Liver (tissue), 9 donors: Measurements from ENCODE around the gene MAD2L1BP. TPM values are rescaled to one million over a fixed set of nuclear protein-coding genes. Genes with fewer than 3 reads are reported as not detected.
"Not testable (repeated sequence)": the region's sequence is repeated elsewhere in the genome, so short reads cannot be mapped to it uniquely, and the experiment has no call there.

Source experiments
- DNase-seq: peaks from one replicate; pipeline ENCODE4 v3.0.0-alpha.2; 2017; ENCODE audit warnings: low spot score
- H3K27ac ChIP-seq, 2 donors: one replicate each; pipeline ENCODE4 v1.7.0; 2013; ENCODE audit warnings: inconsistent platforms in 2 of 2, low read length in 2 of 2, control low read depth in 1 of 2, low read depth in 1 of 2, mild to moderate bottlenecking in 1 of 2
- H3K27me3 ChIP-seq, 4 donors: one replicate each; pipeline versions ENCODE4 v1.6.1 to v1.7.0; 2013; ENCODE audit warnings: low read length in 3 of 4, inconsistent platforms in 1 of 4, mild to moderate bottlenecking in 1 of 4, moderate library complexity in 1 of 4; ENCODE audit not compliant: control insufficient read depth in 4 of 4, insufficient read depth in 4 of 4
- H3K36me3 ChIP-seq, 4 donors: one replicate each; pipeline versions ENCODE4 v1.6.1 to v1.7.0; 2013; ENCODE audit warnings: low read length in 3 of 4, mild to moderate bottlenecking in 3 of 4, low read depth in 1 of 4, moderate library complexity in 1 of 4; ENCODE audit not compliant: control insufficient read depth in 4 of 4, insufficient read depth in 3 of 4
- H3K4me1 ChIP-seq, 4 donors: one replicate each; pipeline versions ENCODE4 v1.6.1 to v1.7.0; 2013; ENCODE audit warnings: low read length in 3 of 4, mild to moderate bottlenecking in 3 of 4, moderate library complexity in 1 of 4; ENCODE audit not compliant: control insufficient read depth in 4 of 4, insufficient read depth in 4 of 4
- H3K4me3 ChIP-seq, 3 donors: one replicate each; pipeline versions ENCODE4 v1.6.1 to v1.7.0; 2013; ENCODE audit warnings: low read length in 3 of 3, control low read depth in 1 of 3, low read depth in 1 of 3, mild to moderate bottlenecking in 1 of 3
- H3K9ac ChIP-seq, 2 donors: one replicate each; pipeline ENCODE4 v1.7.0; 2013; ENCODE audit warnings: low read length in 2 of 2, mild to moderate bottlenecking in 2 of 2, moderate library complexity in 2 of 2, control low read depth in 1 of 2, low read depth in 1 of 2
- H3K9me3 ChIP-seq, 4 donors: one replicate each; pipeline versions ENCODE4 v1.6.1 to v1.7.0; 2013; ENCODE audit warnings: low read length in 3 of 4; ENCODE audit not compliant: control insufficient read depth in 4 of 4
- ATF3 ChIP-seq: IDR thresholded peaks from 2 replicates; pipeline ENCODE4 v1.6.1; 2016; ENCODE audit warnings: antibody characterized with exemption
- EGR1 ChIP-seq, 2 donors: IDR thresholded peaks; 2 replicates each; pipeline ENCODE4 v1.6.1; 2016 to 2018; ENCODE audit warnings: antibody characterized with exemption in 2 of 2, low read depth in 2 of 2
- FOXA1 ChIP-seq: IDR thresholded peaks from 2 replicates; pipeline ENCODE4 v1.6.1; 2016; ENCODE audit warnings: antibody characterized with exemption
- FOXA2 ChIP-seq: IDR thresholded peaks from 2 replicates; pipeline ENCODE4 v1.6.1; 2016; ENCODE audit warnings: antibody characterized with exemption
- GABPA ChIP-seq, 2 donors: IDR thresholded peaks in 1 of 2; conservative IDR thresholded peaks in 1 of 2; 2 replicates each; pipeline ENCODE4 v1.6.1; 2016; ENCODE audit warnings: antibody characterized with exemption in 2 of 2, mild to moderate bottlenecking in 1 of 2, moderate library complexity in 1 of 2
- HNF4A ChIP-seq, 2 donors: conservative IDR thresholded peaks; 2 replicates each; pipeline ENCODE4 v1.6.1; 2016; ENCODE audit warnings: antibody characterized with exemption in 2 of 2, mild to moderate bottlenecking in 2 of 2
- HNF4G ChIP-seq: IDR thresholded peaks from 2 replicates; pipeline ENCODE4 v1.6.1; 2016; ENCODE audit warnings: antibody characterized with exemption
- NR2F2 ChIP-seq: IDR thresholded peaks from 2 replicates; pipeline ENCODE4 v1.6.1; 2016; ENCODE audit warnings: antibody characterized with exemption
- RAD21 ChIP-seq, 2 donors: IDR thresholded peaks; 2 replicates each; pipeline ENCODE4 v1.6.1; 2016; ENCODE audit warnings: antibody characterized with exemption in 2 of 2, mild to moderate bottlenecking in 2 of 2
- RXRA ChIP-seq, 2 donors: IDR thresholded peaks; 2 replicates each; pipeline ENCODE4 v1.6.1; 2017 to 2018; ENCODE audit warnings: antibody characterized with exemption in 2 of 2, mild to moderate bottlenecking in 1 of 2
- SP1 ChIP-seq: IDR thresholded peaks from 2 replicates; pipeline ENCODE4 v1.6.1; 2018; ENCODE audit warnings: antibody characterized with exemption, mild to moderate bottlenecking
- TAF1 ChIP-seq: conservative IDR thresholded peaks from 2 replicates; pipeline ENCODE4 v1.6.1; 2016; ENCODE audit warnings: antibody characterized with exemption, mild to moderate bottlenecking
- YY1 ChIP-seq: IDR thresholded peaks from 2 replicates; pipeline ENCODE4 v1.6.1; 2016; ENCODE audit warnings: antibody characterized with exemption, mild to moderate bottlenecking
- ZBTB33 ChIP-seq: IDR thresholded peaks from 2 replicates; pipeline ENCODE4 v1.6.1; 2016; ENCODE audit warnings: antibody characterized with exemption
- WGBS: extraction: QIAGEN DNeasy Blood & Tissue Kit; methylation state at CpG from one replicate; pipeline ENCODE4 v1.1.7; 2013; 5-methylcytosine and 5-hydroxymethylcytosine counted together
- polyA plus RNA-seq, 2 donors: library from polyadenylated mRNA; stranded (reverse) in 1 of 2; unstranded in 1 of 2; fragments of 200-250 nt in 1 of 2; fragments of >200 nt in 1 of 2; fragmentation: Nextera tagmentation in 1 of 2; extraction: Ambion mirVana in 1 of 2; gene quantifications; one replicate each; pipeline versions ENCODE4 v1.2.1 to v1.2.3, GENCODE V29; 2013 to 2015
- total RNA-seq, 2 donors: library from RNA; depleted of rRNA; stranded (reverse); fragments of >200 nt; gene quantifications; one replicate each; pipeline ENCODE4 v1.2.3, GENCODE V29; 2014
- TF ChIP-seq, protein P1 (sequence below): IDR thresholded peaks from 2 replicates; pipeline ENCODE4 v1.6.1; 2016; ENCODE audit warnings: antibody characterized with exemption, mild to moderate bottlenecking
- TF ChIP-seq, protein P2 (sequence below): IDR thresholded peaks from 2 replicates; pipeline ENCODE4 v1.6.1; 2016; ENCODE audit warnings: antibody characterized with exemption
- TF ChIP-seq, protein P3 (sequence below): fragments of 150-350 bp; IDR thresholded peaks from 2 replicates; pipeline ENCODE4 v1.5.1; 2017; ENCODE audit warnings: improper control_type of control experiment, low read depth, low read length; ENCODE audit not compliant: missing input control
- donor health status: healthy.
- donor health status: healthy.
- donor health status: healthy.
- donor health status: healthy.
- donor health status: healthy.

The MAD2L1BP gene
- total and polyA plus RNA-seq, 4 donors: 11.2 to 17.3 (median 16.1) TPM

GRCh38 chr6:43588194-43588593, 47.4 kb upstream of the MAD2L1BP start:
- no peaks in the 10 kb centered on the region for H3K4me1 ChIP-seq
- H3K27me3 ChIP-seq: no peaks in the 10 kb centered on the region
- H3K27ac ChIP-seq: no peak overlapping the region
- no peak overlapping the region for H3K4me3 ChIP-seq
- DNase-seq: no peak
- 99% methylated on average over 5 of the region's 5 CpGs for WGBS
- no peaks in the 10 kb centered on the region for H3K9me3 ChIP-seq
- no peak for TF ChIP-seq TAF1
- TF ChIP-seq RAD21 (IDR thresholded peaks at IDR 0.05): no peak
- TF ChIP-seq FOXA2: no peak
- TF ChIP-seq GABPA (IDR thresholded peaks at IDR 0.05 in 1 of 2, conservative IDR thresholded peaks at IDR 0.05 in 1 of 2): no peak
- no peak for TF ChIP-seq ZBTB33
- TF ChIP-seq FOXA1: no peak
- TF ChIP-seq NR2F2: no peak
- TF ChIP-seq YY1: no peak
- TF ChIP-seq RXRA (IDR thresholded peaks at IDR 0.05): no peak
- TF ChIP-seq, protein P1, sequence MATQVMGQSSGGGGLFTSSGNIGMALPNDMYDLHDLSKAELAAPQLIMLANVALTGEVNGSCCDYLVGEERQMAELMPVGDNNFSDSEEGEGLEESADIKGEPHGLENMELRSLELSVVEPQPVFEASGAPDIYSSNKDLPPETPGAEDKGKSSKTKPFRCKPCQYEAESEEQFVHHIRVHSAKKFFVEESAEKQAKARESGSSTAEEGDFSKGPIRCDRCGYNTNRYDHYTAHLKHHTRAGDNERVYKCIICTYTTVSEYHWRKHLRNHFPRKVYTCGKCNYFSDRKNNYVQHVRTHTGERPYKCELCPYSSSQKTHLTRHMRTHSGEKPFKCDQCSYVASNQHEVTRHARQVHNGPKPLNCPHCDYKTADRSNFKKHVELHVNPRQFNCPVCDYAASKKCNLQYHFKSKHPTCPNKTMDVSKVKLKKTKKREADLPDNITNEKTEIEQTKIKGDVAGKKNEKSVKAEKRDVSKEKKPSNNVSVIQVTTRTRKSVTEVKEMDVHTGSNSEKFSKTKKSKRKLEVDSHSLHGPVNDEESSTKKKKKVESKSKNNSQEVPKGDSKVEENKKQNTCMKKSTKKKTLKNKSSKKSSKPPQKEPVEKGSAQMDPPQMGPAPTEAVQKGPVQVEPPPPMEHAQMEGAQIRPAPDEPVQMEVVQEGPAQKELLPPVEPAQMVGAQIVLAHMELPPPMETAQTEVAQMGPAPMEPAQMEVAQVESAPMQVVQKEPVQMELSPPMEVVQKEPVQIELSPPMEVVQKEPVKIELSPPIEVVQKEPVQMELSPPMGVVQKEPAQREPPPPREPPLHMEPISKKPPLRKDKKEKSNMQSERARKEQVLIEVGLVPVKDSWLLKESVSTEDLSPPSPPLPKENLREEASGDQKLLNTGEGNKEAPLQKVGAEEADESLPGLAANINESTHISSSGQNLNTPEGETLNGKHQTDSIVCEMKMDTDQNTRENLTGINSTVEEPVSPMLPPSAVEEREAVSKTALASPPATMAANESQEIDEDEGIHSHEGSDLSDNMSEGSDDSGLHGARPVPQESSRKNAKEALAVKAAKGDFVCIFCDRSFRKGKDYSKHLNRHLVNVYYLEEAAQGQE: no peak
- no peak for TF ChIP-seq EGR1 (IDR thresholded peaks at IDR 0.05; ENCODE audit: low read depth in 2 of 2)
- no peak for TF ChIP-seq ATF3
- no peak for TF ChIP-seq HNF4A (conservative IDR thresholded peaks at IDR 0.05)
- no peak for TF ChIP-seq HNF4G
- TF ChIP-seq, protein P2, sequence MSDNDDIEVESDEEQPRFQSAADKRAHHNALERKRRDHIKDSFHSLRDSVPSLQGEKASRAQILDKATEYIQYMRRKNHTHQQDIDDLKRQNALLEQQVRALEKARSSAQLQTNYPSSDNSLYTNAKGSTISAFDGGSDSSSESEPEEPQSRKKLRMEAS: no peak
- TF ChIP-seq SP1: no peak
- TF ChIP-seq, protein P3, sequence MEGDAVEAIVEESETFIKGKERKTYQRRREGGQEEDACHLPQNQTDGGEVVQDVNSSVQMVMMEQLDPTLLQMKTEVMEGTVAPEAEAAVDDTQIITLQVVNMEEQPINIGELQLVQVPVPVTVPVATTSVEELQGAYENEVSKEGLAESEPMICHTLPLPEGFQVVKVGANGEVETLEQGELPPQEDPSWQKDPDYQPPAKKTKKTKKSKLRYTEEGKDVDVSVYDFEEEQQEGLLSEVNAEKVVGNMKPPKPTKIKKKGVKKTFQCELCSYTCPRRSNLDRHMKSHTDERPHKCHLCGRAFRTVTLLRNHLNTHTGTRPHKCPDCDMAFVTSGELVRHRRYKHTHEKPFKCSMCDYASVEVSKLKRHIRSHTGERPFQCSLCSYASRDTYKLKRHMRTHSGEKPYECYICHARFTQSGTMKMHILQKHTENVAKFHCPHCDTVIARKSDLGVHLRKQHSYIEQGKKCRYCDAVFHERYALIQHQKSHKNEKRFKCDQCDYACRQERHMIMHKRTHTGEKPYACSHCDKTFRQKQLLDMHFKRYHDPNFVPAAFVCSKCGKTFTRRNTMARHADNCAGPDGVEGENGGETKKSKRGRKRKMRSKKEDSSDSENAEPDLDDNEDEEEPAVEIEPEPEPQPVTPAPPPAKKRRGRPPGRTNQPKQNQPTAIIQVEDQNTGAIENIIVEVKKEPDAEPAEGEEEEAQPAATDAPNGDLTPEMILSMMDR: no peak
- no peak overlapping the region for H3K9ac ChIP-seq
- H3K36me3 ChIP-seq: peaks cover 10 to 37% (median 19%) of the 10 kb centered on the region in 4 donors

DNA sequence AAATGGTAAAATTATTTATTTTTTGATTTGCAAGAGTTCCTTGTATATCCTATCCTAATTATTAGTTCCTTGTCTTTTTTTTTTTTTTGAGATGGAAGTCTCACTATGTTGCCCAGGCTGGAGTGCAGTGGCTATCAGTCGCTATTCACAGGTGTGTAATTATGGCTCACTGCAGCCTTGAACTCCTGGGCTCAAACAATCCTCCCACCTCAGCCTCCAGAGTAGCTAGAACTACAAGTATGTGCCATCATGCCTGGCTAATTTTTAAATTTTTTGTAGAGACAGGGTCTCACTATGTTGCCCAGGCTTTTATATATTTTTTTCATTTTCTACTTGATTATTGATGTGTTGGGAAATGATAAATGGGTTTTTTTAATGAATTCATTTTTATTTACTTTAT, 46.1 kb upstream of the MAD2L1BP start:
- not testable (repeated sequence) for DNase-seq, H3K9me3 ChIP-seq, H3K9ac ChIP-seq, H3K4me1 ChIP-seq, H3K27ac ChIP-seq, H3K4me3 ChIP-seq, H3K27me3 ChIP-seq
- peaks cover 7 to 26% (median 10%) of the 10 kb centered on the region in 4 donors for H3K36me3 ChIP-seq
- WGBS: 96% methylated on average over 1 of the region's 1 CpG
